Peyer's patch (tissue), 4 donors: Measurements from ENCODE around the gene DST.

Experiments used
- CTCF ChIP-seq, 6 experiments: fragments of 450-650 bp in 4 of 6; fragments of 200-600 bp in 2 of 6; sonication (generic) in 1 of 6; IDR thresholded peaks; one replicate each; pipeline ENCODE4 v1.5.1; 2017 to 2019; ENCODE audit warnings: antibody characterized with exemption in 6 of 6, mild to moderate bottlenecking in 3 of 6, moderate library complexity in 1 of 6
- POLR2A ChIP-seq, 2 donors: fragments of 450-650 bp; IDR thresholded peaks; one replicate each; pipeline ENCODE4 v1.5.1; 2017; ENCODE audit warnings: antibody characterized with exemption in 2 of 2, mild to moderate bottlenecking in 2 of 2, moderate library complexity in 2 of 2

GRCh38 chr6:56518995-56519767 is 123.5 kb downstream of the DST start:
- no peak for TF ChIP-seq CTCF (IDR thresholded peaks at IDR 0.05)
- TF ChIP-seq POLR2A (IDR thresholded peaks at IDR 0.05), result no peak
